Stimulated activated naive CD4-positive, alpha-beta T cell (primary cell): Measurements from ENCODE around the gene UBE4B.
"Not testable (repeated sequence)": the region's sequence is repeated elsewhere in the genome, so short reads cannot be mapped to it uniquely, and the experiment has no call there.

Experiments used
- DNase-seq, 6 experiments: peaks; one replicate each; lab custom pipeline; 2025; lab: John Stamatoyannopoulos, UW

The UBE4B gene

DNA sequence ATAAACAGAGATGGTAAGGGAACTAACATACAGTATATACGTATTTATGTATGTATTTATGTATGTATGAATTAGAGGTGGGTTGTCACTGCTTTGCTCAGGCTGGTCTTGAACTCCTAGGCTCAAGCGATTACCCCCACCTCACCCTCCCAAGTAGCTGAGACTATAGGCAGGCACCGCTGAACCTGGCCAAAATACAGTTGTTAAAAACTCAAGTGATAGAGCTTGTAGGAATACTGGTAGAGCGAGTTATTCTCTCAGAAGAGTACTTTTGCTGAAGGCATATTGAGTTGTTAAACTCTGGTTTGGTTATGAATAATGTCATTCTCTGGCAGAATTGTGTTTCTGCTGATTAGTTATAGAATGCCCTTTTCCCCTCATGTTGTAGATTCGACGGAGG is 38.9 kb downstream of the UBE4B start:
- DNase-seq = no peak

DNA sequence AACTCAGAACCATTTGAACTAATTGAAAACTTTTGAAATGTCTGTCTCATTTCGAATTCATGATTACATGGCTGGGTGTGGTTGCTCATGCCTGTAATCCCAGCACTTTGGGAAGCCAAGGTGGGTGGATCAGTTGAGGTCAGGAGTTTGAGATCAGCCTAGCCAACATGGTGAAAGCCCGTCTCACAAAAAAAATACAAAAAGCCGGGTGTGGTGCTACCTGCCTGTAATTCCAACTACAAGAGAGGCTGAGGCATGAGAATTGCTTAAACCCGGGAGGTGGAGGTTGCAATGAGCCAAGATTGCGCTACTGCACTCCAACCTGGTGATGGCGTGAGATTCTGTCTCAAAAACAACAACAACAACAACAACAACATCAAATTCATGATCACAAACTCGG is 40.6 kb downstream of the UBE4B start:
- DNase-seq = not testable (repeated sequence)

GRCh38 chr1:10074059-10074851 is 41.5 kb downstream of the UBE4B start:
- no peak for DNase-seq

- no peak for DNase-seq
These were observed 42.3 kb downstream of the UBE4B start for GRCh38 chr1:10074852-10075730.

- DNase-seq = no peak
These were observed 43.0 kb downstream of the UBE4B start for GRCh38 chr1:10075732-10076131.

GRCh38 chr1:10078494-10078893 is 45.7 kb downstream of the UBE4B start:
- DNase-seq = no peak

GRCh38 chr1:10080523-10080922 is 47.8 kb downstream of the UBE4B start:
- DNase-seq = no peak

DNA sequence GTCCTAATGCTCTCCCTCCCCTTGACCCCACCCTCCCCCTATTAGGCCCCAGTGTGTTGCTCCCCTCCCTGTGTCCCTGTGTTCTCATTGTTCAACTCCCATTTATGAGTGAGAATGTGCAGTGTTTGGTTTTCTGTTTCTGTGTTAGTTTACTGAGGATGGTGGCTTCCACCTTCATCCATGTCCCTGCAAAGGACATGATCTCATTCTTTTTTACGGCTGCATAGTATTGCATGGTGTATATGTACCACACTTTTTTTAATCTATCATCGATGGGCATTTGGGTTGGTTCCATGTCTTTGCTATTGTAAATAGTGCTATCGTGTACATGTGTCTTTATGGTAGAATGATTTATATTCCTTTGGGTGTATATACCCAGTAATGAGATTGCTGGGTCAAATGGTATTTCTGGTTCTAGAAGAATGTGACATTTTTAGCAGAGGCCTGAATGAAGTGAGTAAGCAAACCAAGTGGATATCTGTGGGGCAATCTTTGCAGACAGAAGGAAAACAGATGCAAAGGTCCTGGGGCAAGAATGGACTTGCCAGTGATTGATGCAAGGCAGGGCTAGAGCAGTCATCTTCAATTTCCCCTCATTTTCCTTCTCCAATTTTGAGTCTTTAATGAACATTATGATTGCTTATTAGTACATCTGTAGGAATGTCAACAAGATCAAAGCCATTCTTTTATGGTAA is 50.2 kb downstream of the UBE4B start:
- DNase-seq = no peak

- DNase-seq = no peak
These were observed 51.3 kb downstream of the UBE4B start for GRCh38 chr1:10084045-10084444.

DNA sequence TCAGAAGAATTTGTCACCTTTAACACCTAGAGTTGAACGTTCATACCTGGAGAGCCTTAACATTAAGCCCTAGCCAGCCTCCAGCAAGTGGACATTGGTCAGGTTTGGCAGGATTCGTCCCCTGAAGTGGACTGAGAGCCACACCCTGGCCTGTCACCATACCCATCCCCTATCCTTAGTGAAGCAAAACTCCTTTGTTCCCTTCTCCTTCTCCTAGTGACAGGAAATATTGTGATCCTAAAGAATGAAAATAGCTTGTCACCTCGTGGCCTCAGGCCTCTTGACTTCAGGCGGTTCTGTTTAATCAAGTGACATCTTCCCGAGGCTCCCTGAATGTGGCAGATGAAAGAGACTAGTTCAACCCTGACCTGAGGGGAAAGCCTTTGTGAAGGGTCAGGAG is 52.3 kb downstream of the UBE4B start:
- DNase-seq = no peak

GRCh38 chr1:10087210-10087609 is 54.5 kb downstream of the UBE4B start:
- DNase-seq = no peak

GRCh38 chr1:10101929-10102328 is 69.2 kb downstream of the UBE4B start:
- no peak for DNase-seq

DNA sequence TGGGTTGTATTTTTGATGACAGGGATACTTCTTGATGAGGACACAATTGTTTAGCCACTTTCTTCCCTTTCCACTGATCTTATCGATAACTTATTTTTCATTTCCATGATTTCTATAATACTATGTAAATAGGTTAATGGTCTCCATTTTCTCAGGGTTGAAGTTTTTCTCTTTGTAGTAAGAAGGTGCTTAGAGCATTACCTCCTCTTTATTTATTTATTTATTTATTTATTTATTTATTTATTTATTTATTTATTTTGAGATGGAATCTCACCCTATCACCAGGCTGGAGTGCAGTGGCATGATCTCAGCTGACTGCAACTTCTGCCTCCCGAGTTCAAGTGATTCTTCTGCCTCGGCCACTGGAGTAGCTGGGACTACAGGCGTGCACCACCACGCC is 70.4 kb downstream of the UBE4B start:
- DNase-seq = no peak

DNA sequence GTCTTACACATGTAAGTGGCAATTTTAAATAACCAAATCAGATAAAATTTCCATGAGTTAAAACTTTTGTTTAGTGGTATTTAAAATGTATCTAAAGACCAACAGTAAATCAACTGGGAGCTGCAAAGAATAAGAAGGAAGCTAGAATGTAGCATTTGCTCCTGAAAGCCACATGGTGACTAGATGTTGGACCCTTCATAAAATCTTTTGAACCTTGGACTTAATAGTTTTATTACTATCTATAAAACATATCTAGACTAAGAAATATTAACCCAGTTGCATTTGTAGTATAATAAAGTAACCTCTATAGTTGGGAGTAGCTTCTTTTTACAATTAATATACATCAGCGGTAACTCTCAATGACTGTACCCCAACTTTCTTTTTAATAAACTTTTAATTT is 72.1 kb downstream of the UBE4B start:
- DNase-seq = no peak

DNA sequence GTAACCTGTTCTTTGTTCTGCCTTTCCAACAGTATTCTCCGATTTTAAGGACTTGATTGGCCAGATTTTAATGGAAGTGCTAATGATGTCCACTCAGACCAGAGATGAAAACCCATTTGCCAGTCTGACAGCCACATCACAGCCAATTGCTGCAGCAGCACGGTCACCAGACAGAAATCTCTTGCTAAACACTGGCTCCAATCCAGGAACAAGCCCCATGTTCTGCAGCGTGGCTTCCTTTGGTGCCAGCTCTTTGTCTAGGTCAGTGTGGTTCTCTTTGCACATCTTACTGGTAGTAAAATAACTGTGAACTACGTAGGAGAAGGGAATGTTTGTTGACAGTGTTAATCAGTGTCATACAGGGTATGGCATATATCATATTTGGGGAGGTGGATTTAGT is 72.7 kb downstream of the UBE4B start:
- no peak for DNase-seq

GRCh38 chr1:10106241-10106640 is 73.5 kb downstream of the UBE4B start:
- no peak for DNase-seq

DNA sequence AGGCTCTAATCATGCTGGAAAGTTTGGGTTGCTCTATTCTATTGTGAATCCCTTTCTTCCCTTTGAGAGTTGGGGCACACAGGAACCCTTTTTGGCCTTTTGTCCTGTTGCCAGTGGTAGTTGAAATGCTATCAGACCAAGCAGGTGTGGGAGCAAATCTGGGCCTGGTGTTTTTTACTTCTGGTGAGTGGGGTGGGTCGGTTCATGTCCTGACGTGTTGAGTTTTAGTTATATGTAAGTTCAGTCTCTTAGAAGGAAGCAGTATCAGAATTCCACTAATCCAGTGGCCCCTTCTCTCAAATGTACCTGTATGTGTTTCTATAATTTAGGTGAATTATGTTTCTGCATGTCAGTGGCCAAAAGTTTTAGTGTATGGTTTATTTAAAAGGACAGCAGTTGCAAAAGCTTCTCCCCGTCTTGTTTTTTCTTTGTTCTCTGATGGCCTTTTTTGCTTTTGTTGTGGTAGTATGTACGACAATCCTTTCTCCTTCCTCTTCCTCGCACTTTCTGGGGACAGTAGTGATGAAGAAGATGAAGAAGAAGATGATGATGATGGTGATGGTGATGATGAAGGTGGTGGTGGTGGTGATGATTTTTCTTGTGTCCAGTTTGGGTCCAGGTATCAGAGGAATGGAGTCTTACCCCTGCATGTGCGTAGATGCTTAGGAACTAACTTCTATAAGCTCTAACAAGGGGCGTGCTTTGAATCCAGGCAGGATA is 74.2 kb downstream of the UBE4B start:
- DNase-seq = no peak

GRCh38 chr1:10107476-10107847 is 74.7 kb downstream of the UBE4B start:
- DNase-seq = not testable (repeated sequence)

- DNase-seq = no peak
These were observed 75.4 kb downstream of the UBE4B start for GRCh38 chr1:10108134-10108663.

- no peak for DNase-seq
These were observed 76.4 kb downstream of the UBE4B start for GRCh38 chr1:10108948-10109708.

GRCh38 chr1:10113501-10113900 is 80.7 kb downstream of the UBE4B start:
- DNase-seq = no peak
